ENCODE measurements around the gene PAFAH1B2.
"Not testable (repeated sequence)": the region's sequence is repeated elsewhere in the genome, so short reads cannot be mapped to it uniquely, and the experiment has no call there.

The PAFAH1B2 gene

DNA sequence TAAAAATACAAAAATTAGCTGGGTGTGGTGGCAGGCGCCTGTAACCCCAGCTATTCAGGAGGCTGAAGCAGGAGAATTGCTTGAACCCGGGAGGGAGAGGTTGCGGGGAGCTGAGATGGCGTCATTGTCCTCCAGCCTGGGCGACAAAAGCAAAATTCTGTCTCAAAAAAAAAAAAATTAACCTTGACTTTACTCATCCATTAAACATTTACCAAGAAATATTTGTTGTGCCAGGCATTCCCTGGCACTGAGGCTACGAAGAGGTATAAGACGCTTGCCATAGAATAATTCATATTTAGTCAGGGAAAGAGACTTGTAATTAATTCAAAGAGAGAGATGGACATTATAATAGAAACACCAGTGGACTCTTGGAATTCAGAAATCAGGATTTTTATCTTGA is 13.2 kb upstream of the PAFAH1B2 start:
- no peak for TF ChIP-seq CTCF (IDR thresholded peaks at IDR 0.05; ENCODE audit: low read depth, low read length)
- no peak overlapping the region for H3K4me3 ChIP-seq (ENCODE audit: low read depth, low read length)

DNA sequence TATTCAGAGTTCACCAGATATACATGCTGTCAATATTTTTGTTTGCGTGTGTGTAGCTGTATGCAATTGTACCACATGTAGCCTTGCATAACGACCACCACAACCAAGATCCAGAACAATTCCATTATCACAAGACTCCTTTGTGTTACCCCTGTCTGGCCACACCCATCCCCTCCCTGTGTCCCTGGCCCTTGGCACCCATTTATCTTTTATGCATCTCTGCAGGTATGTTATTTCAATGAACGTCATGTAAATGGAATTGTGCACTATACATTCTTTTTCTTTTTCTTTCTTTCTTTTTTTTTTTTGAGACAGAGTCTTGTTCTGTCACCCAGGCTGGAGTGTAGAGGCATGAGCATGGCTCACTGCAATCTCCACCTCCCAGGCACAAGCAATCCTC is 9.7 kb upstream of the PAFAH1B2 start:
- no peak for TF ChIP-seq CTCF (IDR thresholded peaks at IDR 0.05; ENCODE audit: low read depth, low read length)
- H3K4me3 ChIP-seq (ENCODE audit: low read depth, low read length): no peak overlapping the region

DNA sequence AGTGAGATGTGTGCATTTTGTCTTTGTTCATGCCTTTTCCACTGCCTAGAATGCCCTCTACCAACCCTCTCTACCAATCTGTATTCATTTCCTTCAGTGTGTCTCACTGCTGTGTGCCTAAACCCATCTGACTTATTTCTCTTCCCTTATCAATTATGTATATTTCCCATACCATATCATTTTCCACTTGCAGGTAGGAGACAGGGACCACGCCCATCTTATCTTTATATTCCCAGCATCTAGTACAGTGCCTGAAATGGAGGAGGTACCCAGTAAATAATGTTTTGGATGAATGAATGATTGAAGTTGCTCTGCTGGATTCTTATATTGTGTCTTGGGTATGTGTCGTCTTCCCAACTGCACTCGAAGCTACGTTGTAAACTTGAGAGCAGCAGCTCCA is 9.1 kb upstream of the PAFAH1B2 start:
- H3K4me3 ChIP-seq (ENCODE audit: low read depth, low read length): not testable (repeated sequence)

GRCh38 chr11:117137223-117138086 is 6.6 kb upstream of the PAFAH1B2 start:
- H3K4me3 ChIP-seq (ENCODE audit: low read depth, low read length): not testable (repeated sequence)

GRCh38 chr11:117143390-117143789 is 697 bp upstream of the PAFAH1B2 start:
- TF ChIP-seq CTCF (IDR thresholded peaks at IDR 0.05; ENCODE audit: low read depth, low read length): no peak

DNA sequence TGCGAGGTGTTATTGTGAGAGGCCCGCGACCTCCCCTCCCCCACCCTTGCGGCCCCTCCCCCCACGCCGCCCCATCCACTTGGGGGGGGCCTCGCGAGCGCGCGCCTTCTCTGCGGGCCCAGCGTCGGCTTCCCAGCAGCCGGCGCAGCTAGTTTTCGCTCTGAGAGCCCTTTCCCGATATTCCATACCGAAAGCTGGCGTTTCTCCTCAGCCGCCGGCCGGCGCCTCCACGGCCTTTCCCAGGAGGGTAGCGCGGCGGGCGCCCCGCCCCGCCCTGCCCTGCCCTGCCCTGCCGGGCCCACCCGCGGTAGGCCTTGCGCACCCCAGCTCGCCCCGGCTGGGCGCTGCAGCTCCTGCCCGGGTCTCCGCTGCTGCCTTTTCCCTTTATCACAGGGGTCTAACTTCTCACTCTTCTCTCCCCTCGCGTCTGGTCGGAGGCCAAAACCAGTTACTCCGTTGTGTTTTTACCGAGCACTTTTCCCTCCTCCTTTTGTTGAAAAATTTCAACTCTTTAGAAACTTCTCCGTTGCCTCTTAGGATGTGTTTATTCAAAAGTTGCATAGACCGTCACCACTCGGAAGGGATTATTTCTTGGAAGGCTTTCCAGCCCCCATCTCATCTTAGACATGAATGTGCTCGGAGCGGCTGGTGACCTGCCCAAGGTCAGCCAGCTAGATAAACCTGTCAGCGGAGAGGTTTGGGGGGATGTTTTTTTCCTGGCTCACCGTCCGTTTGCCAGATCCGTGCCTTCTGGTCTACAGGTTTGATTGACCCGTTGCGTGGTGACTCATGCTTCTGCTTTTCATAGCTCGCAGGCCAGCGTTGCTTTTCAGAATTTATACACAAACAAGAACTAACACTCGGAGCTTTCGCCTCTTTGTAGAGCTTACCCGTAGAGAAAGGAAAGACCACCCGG is 648 bp downstream of the PAFAH1B2 start:
- peak overlapping the region; percentile 93 for H3K4me3 ChIP-seq (ENCODE audit: low read depth, low read length)
- no peak for TF ChIP-seq CTCF (IDR thresholded peaks at IDR 0.05; ENCODE audit: low read depth, low read length)

More at GRCh38 chr11:117143390-117143789, 697 bp upstream of the PAFAH1B2 start:
- peak overlapping the region; percentile 93 for H3K4me3 ChIP-seq (ENCODE audit: low read depth, low read length)

- TF ChIP-seq CTCF (IDR thresholded peaks at IDR 0.05; ENCODE audit: low read depth, low read length): no peak
Observed at GRCh38 chr11:117145393-117145761, 1.3 kb downstream of the PAFAH1B2 start.

DNA sequence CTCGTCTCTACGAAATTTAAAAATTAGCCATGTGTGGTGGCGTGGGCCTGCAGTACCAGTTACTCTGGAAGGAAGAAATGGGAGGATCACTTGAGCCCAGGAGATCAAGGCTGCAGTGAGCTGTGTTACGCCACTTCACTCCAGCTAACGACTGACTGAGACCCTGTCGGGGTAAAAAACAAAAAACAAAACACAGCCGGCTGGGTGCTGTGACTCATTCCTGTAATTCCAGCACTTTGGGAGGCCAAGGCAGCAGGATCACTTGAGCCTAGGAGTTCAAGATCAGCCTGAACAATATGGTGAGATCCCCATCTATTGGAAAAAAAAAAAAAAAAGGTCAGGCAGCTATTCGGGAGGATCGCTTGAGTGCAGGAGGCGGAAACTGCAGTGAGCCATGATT is 2.4 kb downstream of the PAFAH1B2 start:
- no peak overlapping the region for H3K4me3 ChIP-seq (ENCODE audit: low read depth, low read length)

More at GRCh38 chr11:117145393-117145761, 1.3 kb downstream of the PAFAH1B2 start:
- peak overlapping the region; percentile 93 for H3K4me3 ChIP-seq (ENCODE audit: low read depth, low read length)

More for the DNA sequence above, 2.4 kb downstream of the PAFAH1B2 start:
- TF ChIP-seq CTCF (IDR thresholded peaks at IDR 0.05; ENCODE audit: low read depth, low read length): no peak

Data from WI38 (cell line).